ENCODE data around the gene MAP7.

MAP7 gene

GRCh38 chr6:136564180-136564579 lies 14.0 kb upstream of the MAP7 start:
- no peak for DNase-seq (ENCODE audit: low read depth, low spot score)

DNA sequence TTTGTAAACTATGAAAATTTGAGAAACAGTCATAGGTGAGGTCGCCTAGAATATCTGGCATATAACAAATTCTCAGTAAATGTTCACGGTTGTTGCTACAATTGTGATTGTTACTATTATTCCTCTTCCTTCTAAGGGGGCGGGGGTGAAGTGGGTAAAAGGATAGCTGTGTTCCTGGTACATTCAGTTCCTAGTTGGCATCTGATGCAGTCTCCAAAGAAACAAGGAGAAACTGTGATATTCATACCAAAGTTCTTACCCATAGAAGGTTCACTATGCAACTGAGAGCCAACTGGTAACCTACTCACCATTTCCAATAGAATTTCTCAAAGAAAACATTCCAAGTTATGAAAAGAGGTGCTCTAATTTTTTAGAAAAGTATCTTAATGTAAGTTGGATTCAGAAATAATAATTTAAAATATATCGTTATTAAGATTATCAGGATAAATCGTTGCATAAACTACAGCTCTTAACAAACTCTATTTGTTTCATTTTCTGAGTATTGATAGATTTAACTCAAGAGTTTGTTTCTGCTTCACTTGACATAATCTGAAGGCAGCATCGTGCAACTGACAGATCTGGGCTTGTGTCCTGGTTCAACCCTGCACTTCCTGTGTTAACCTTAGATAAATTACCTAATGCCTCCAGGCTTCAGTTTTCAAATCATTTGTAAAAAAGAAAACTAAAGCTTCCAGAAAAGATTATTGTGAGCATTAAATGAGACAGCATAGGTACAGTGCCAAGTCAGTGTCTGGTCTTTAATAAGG lies 13.3 kb upstream of the MAP7 start:
- DNase-seq (ENCODE audit: low read depth, low spot score) = no peak

GRCh38 chr6:136562211-136562610 lies 12.0 kb upstream of the MAP7 start:
- DNase-seq (ENCODE audit: low read depth, low spot score) = no peak

GRCh38 chr6:136553166-136553787 lies 3.1 kb upstream of the MAP7 start:
- no peak for DNase-seq (ENCODE audit: low read depth, low spot score)

DNA sequence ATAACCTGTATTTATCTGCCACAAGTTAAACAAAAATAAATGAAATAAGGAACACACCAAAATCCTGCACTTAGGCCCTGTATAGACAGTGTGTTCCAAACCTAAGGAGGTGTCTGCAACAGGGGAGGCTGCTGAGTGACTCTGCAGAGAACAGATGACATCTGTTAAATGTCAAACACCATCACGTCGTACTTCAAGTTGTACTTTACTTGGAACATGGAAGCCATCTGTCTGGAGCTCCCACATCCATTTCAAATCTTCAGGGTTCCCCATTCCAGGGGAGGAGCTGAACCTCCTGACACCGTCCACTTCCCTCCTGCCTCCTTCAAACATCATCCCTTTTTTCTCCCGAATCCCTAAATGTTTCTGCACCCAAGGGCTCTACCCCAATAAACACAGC lies 1.8 kb upstream of the MAP7 start:
- DNase-seq (ENCODE audit: low read depth, low spot score) = no peak

DNA sequence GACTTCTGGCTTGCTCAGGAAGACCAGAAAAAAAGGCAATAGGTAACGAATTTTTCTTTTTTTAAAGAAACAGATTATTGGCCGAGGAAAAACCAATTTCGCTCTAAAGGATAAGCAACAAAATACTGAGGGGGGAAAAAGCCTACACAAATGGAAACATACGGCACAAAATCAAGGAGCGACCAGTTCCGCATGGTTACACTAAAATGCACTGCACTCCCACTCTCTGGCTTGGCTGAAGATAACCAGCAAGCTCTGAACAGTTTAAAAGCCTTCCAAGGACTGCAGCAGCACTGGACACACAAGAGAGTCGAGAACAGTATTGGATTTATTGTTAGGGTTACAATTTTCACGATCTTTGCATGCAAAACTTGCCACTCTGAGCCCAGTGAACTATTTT lies 881 bp upstream of the MAP7 start:
- DNase-seq (ENCODE audit: low read depth, low spot score) = no peak

DNA sequence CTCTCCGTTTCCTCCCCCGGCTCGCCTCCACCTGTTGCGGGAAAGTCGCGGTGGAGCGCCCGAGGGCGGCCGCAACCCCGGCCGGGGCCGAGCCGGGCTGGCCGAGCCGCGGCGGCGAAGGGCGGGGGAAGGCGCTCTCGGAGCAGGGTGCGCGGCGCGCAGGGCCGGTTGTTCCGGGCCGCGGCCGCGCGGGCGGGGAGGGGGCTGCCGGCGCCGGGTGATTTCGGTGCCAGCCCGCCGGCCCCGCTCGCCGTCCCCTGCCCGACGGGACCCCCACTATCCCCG lies 235 bp downstream of the MAP7 start:
- no peak for DNase-seq (ENCODE audit: low read depth, low spot score)

- DNase-seq (ENCODE audit: low read depth, low spot score) = no peak
These were observed 750 bp downstream of the MAP7 start for GRCh38 chr6:136549300-136550044.

DNA sequence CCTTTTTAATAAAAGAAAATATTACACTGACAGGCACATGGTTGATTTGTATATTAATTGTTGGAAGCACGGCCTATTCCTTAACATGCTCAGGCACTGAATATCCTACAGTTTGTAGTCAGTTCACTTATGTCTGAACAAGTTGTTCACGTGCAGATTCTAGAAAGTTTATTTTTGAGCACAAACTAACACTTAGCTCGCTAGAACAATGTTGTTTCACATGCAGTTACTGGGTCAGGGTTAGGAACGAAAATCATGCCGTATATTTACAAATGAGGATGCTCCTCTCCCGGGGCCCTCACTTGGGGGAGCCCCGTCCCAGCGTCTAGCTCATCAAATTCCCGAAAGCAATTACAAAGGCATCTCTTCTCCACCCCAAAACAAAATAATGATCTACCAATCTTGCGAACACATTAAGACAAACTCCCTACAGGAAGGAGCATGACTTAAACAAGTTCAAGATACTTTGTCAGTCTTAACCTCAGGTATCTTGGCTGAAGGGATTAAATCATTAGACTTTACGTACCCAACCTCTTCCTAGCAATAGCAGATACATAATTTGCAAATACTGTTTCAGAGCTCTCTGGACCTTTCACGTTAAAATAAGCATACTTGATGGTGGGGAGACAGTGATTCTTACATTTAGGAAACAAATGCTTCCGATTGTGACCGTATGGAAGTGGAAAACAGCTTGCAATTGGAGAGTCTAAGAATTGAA lies 1.5 kb downstream of the MAP7 start:
- no peak for DNase-seq (ENCODE audit: low read depth, low spot score)

DNA sequence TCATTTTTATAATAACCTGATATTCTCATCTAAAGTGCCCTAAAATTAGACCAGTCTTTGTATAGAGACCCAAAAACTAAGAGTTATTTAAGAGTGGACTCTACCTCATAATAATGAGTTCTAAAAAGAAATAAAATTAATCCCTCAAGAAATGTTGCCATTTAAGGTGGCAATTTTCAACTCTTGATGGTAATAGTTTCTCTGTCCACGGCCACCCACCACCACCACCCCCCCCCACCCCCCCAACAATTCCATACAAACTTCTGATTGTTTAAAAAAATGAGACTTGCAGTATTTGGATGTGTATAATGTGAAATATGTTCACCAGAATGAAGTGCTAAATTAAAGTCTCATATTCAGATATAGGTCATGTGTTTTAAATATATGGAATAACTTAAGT lies 2.4 kb downstream of the MAP7 start:
- DNase-seq (ENCODE audit: low read depth, low spot score) = no peak

GRCh38 chr6:136547336-136547735 lies 2.9 kb downstream of the MAP7 start:
- no peak for DNase-seq (ENCODE audit: low read depth, low spot score)

DNA sequence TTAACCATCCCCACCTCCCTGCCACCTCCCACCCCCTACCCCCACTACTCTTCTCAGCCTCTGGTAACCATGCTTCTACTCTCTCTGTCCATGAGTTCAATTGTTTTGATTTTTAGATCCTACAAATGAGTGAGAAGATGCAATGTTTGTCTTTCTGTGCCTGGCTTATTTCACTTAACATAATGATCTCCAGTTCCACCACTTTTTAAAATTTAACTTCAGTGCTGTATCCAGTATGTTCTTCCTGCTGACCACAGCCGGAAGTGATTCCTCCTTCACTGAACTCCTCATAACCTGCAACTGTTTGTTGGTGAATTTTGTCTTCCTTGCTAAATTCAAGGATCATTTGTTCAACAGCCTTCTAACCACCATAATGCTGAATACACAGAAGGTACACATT lies 3.9 kb downstream of the MAP7 start:
- no peak for DNase-seq (ENCODE audit: low read depth, low spot score)

DNA sequence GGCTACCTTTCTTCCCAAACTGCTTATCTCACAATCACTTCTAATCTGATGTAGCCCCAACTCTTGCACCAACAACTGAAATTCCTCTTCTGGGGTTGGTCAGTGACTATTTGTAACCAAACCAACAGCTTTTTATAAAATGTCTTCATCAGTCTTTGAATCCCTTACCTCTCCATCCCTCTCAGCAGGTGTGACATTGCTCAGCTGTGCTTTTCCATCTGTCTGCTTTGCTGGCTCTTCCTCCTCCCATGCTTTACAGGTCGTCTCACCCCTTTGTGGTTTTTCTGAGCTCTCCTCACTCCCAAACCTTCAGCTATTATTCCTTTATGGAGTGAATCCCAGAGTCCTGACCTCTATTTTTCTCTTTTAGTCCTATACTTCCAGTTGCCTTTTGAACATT lies 5.9 kb downstream of the MAP7 start:
- DNase-seq (ENCODE audit: low read depth, low spot score) = no peak

DNA sequence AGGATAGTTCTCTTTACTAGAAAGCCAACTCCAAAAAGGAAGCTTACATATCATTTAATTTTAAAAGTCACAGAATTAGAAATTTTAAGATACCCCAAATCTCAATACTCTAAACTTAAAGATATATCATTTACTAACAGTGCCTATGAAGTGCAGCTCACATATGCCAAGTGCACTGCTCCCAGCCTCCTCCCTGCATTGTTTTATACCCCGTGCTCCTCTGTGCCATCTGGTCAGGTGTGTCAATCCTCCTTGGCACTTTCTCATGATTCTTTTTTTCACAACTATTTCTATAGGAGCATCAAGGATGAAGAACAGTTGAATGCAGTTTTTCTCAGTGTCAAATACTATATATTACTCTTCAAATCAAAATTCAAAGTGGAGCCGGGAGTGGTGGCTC lies 8.8 kb downstream of the MAP7 start:
- no peak for DNase-seq (ENCODE audit: low read depth, low spot score)

DNA sequence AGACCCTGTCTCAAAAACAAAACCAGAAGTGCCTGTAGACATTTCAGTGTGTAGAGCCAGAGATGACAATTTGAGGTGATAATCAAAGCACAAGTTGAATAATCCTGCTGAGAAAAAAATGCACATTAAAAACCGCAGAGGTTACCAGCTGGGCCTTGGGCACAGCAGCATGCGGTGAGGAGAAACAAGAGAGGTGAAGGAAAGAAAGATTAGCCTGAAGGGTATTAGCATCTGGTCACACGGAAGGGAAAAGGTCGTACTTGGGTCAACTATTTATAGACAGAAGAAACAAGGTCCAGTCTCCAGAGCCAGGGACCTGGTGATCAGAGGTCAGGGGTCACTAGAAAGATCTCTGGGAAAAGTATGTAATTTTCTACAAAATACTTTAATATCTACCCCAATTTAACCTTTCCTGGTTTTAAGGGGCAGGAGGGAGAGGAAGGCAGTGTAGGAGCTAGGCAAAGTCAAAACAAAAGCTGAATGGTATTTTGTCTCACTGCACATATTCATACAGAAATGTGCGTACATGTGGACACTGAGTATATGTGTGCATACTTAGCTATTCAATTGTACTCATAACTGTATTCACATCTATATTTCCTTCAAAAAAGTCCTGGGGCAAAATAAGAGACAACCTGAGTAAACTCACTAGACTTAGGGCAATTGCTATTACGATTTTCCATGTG lies 10.1 kb downstream of the MAP7 start:
- DNase-seq (ENCODE audit: low read depth, low spot score) = no peak

- DNase-seq (ENCODE audit: low read depth, low spot score) = no peak
These were observed 11.4 kb downstream of the MAP7 start for GRCh38 chr6:136538836-136539235.

DNA sequence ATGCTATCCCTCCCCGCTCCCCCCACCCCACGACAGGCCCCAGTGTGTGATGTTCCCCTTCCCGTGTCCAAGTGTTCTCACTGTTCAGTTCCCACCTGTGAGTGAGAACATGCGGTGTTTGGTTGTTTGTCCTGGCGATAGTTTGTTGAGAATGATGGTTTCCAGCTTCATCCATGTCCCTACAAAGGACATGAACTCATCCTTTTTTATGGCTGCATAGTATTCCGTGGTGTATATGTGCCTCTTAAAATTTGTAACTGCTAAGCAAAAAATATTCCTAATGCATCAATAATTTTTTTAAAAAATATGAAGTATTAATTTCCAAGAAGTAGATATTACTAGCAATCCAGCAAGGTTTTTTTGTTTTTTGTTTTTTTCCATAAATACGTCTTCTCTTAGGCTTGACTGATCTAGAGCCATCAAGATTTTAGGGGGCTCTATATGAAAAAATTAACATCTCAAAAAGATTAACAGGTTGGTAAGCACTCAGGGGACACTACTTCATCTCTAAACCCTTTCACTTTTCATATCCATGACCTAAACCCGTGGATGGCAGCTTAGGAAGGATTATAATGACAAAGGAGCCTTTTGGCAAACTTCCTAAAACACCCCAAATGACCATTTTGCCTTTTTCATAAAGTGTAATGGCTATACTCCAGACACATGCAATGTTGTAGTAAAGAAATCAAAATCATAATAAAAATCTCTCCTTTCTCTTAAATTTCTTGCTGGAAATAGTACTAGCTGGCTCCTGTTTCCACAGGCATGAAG lies 14.2 kb downstream of the MAP7 start:
- no peak for DNase-seq (ENCODE audit: low read depth, low spot score)

GRCh38 chr6:136535017-136535765 lies 15.0 kb downstream of the MAP7 start:
- DNase-seq (ENCODE audit: low read depth, low spot score) = no peak

- DNase-seq (ENCODE audit: low read depth, low spot score) = no peak
These were observed 16.0 kb downstream of the MAP7 start for GRCh38 chr6:136534268-136534667.

DNA sequence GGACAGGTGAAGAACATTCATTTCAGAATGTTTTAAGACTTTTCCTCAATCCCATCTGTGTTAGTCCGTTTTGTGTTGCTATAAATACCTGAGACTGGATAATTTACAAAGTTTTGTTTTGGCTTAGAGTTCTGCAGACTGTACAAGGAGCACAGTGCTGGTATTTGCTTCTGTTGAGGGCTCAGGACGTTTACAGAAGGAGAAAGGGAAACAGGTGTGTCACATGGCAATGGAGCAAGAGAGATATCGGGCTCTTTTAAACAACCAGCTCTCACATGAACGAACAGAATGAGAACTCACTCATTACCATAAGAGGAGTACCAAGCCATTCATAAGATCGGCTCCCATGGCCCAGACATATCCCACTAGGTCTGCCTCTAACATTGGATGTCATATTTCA lies 16.7 kb downstream of the MAP7 start:
- DNase-seq (ENCODE audit: low read depth, low spot score) = no peak

Data from iPS DF 19.7 (cell line).